ENCODE results near the gene C11orf54. TPM values are rescaled to one million over a fixed set of nuclear protein-coding genes. Genes with fewer than 3 reads are reported as not detected.
A peak's percentile ranks its signal among the peaks of the same experiment; 100 is the strongest.
"Not testable (repeated sequence)": the region's sequence is repeated elsewhere in the genome, so short reads cannot be mapped to it uniquely, and the experiment has no call there.

Gene C11orf54
- total RNA-seq, 1 donor from 2014 or later: 18.8 TPM

- no peak for DNase-seq (ENCODE audit: extremely low read depth, low read depth, low spot score)
These were observed 20.4 kb downstream of the C11orf54 start for GRCh38 chr11:93761910-93762309.

GRCh38 chr11:93765551-93765950 lies 24.1 kb downstream of the C11orf54 start:
- no peak for DNase-seq (ENCODE audit: extremely low read depth, low read depth, low spot score)

- DNase-seq (ENCODE audit: extremely low read depth, low read depth, low spot score): no peak
These were observed 25.0 kb downstream of the C11orf54 start for GRCh38 chr11:93766504-93766903.

GRCh38 chr11:93767018-93767417 lies 25.5 kb downstream of the C11orf54 start:
- DNase-seq (ENCODE audit: extremely low read depth, low read depth, low spot score): no peak

- no peak for DNase-seq (ENCODE audit: extremely low read depth, low read depth, low spot score)
These were observed 28.7 kb downstream of the C11orf54 start for GRCh38 chr11:93770160-93770559.

GRCh38 chr11:93772123-93772522 lies 30.7 kb downstream of the C11orf54 start:
- no peak for DNase-seq (ENCODE audit: extremely low read depth, low read depth, low spot score)

GRCh38 chr11:93773045-93773477 lies 31.6 kb downstream of the C11orf54 start:
- DNase-seq (ENCODE audit: extremely low read depth, low read depth, low spot score): no peak

- no peak for DNase-seq (ENCODE audit: extremely low read depth, low read depth, low spot score)
These were observed 32.2 kb downstream of the C11orf54 start for GRCh38 chr11:93773601-93774200.

GRCh38 chr11:93774560-93774959 lies 33.1 kb downstream of the C11orf54 start:
- not testable (repeated sequence) for DNase-seq (ENCODE audit: extremely low read depth, low read depth, low spot score)

- no peak for DNase-seq (ENCODE audit: extremely low read depth, low read depth, low spot score)
These were observed 33.8 kb downstream of the C11orf54 start for GRCh38 chr11:93775289-93775688.

GRCh38 chr11:93783362-93783761 lies 41.9 kb downstream of the C11orf54 start:
- no peak for DNase-seq (ENCODE audit: extremely low read depth, low read depth, low spot score)

GRCh38 chr11:93783765-93784144 lies 42.3 kb downstream of the C11orf54 start:
- DNase-seq (ENCODE audit: extremely low read depth, low read depth, low spot score): no peak

GRCh38 chr11:93784145-93784934 lies 42.9 kb downstream of the C11orf54 start, which contains the start of gene MED17:
Gene MED17, plus strand, starts transcription at chr11:93784282. Its CDS starts 232 bp downstream, at chr11:93784514.
- DNase-seq (ENCODE audit: extremely low read depth, low read depth, low spot score): peak; percentile 67

- DNase-seq (ENCODE audit: extremely low read depth, low read depth, low spot score): no peak
These were observed 43.5 kb downstream of the C11orf54 start for GRCh38 chr11:93784935-93785360.

- DNase-seq (ENCODE audit: extremely low read depth, low read depth, low spot score): no peak
These were observed 50.0 kb downstream of the C11orf54 start for GRCh38 chr11:93791493-93791892.

- no peak for DNase-seq (ENCODE audit: extremely low read depth, low read depth, low spot score)
These were observed 55.2 kb downstream of the C11orf54 start for GRCh38 chr11:93796441-93797231.

- DNase-seq (ENCODE audit: extremely low read depth, low read depth, low spot score): no peak
These were observed 59.9 kb downstream of the C11orf54 start for GRCh38 chr11:93801366-93801765.

- no peak for DNase-seq (ENCODE audit: extremely low read depth, low read depth, low spot score)
These were observed 63.4 kb downstream of the C11orf54 start for GRCh38 chr11:93804879-93805278.

GRCh38 chr11:93807980-93808379 lies 66.5 kb downstream of the C11orf54 start:
- DNase-seq (ENCODE audit: extremely low read depth, low read depth, low spot score): no peak

GRCh38 chr11:93813974-93814373 lies 72.5 kb downstream of the C11orf54 start:
- no peak for DNase-seq (ENCODE audit: extremely low read depth, low read depth, low spot score)

Data from glomerular endothelial cell (primary cell).